ENCODE measurements around the gene NCOA7. TPM values are rescaled to one million over a fixed set of nuclear protein-coding genes. Genes with fewer than 3 reads are reported as not detected.
A peak's percentile ranks its signal among the peaks of the same experiment; 100 is the strongest.

NCOA7 gene
- total and polyA plus RNA-seq, 8 donors, result 7.4 to 66.7 (median 14.1) TPM

DNA sequence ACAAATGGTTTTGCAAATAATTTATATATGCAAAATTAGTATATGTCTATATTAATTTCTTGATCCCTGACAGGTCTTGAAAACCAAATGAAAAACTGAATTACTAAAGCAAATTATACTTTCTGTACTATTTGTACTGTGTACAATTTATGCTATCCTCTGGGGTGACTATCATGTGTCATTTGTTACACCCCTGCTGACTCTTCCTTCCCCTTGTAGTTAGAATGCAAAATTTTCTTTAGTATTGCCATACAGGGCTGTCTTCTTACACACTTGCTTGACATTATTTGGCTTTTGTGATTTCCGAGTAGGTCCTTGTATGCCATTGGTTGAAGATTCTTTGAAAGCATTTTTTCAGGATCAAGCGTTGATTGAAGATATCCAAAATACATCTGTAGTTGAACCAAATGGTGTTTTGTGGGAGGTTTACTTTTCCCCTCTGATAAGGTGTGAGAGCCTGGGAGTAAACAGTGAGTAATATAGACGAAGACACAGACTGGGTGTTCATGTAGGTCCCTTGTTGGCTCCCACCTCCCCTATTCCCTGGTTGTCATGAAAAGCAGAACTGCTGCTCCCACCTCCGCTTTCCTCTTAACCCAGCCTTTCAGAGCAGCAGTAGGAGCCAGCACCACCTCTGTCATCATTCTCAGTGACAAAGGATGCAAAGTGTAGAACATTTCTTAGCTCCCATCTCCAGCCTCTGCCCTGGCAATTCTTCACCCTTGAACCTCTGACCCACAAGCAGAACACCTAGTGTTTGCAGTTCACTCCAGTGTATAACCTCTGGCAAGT is 29.0 kb downstream of the NCOA7 start:
- ATAC-seq (peak; percentile 13 to 42 (median 24)), DNase-seq (no peak), FAIRE-seq (no peak)
- intact Hi-C loops (cut with DNase I), result no loop called here
- Histone ChIP-seq H3K4me3 (no peak overlapping the region), H3K27me3 (no peaks in the 10 kb centered on the region), H3K4me1 (peaks cover 54 to 85% (median 73%) of the 10 kb centered on the region in 3 donors), H3K9me3 (no peaks in the 10 kb centered on the region), H3K27ac (peak overlapping the region in 1 of 4 donors; percentile 74), H3K36me3 (no peaks in the 10 kb centered on the region)
- TF ChIP-seq, protein P1, sequence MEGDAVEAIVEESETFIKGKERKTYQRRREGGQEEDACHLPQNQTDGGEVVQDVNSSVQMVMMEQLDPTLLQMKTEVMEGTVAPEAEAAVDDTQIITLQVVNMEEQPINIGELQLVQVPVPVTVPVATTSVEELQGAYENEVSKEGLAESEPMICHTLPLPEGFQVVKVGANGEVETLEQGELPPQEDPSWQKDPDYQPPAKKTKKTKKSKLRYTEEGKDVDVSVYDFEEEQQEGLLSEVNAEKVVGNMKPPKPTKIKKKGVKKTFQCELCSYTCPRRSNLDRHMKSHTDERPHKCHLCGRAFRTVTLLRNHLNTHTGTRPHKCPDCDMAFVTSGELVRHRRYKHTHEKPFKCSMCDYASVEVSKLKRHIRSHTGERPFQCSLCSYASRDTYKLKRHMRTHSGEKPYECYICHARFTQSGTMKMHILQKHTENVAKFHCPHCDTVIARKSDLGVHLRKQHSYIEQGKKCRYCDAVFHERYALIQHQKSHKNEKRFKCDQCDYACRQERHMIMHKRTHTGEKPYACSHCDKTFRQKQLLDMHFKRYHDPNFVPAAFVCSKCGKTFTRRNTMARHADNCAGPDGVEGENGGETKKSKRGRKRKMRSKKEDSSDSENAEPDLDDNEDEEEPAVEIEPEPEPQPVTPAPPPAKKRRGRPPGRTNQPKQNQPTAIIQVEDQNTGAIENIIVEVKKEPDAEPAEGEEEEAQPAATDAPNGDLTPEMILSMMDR (IDR thresholded peaks at IDR 0.05), result no peak
- 52 to 61% methylated on average over 4 of the region's 4 CpGs for WGBS, 2 donors

DNA sequence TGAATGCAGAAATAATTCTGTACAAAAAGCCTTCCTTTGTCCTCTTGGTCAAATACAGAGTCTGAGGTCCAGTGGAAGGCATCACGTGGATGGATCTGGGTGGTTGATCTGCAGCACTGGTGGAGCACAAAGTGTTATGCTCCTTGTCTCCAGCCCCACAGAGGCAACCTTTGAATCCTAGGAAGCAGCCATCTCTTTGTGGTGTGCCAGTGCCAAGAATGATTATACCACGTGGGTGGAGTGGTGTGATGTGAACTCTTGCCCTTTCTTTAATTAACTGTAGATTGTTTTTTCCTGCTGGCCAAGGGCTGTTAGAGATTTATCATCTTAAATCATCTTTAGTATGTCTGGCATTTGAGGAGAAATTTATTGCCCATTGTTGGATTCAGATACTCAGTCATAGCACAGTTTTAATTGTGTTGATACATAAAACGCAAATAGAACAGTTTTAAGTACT is 31.1 kb downstream of the NCOA7 start:
- H3K27me3 ChIP-seq, result no peaks in the 10 kb centered on the region
- peak overlapping the region in 2 of 4 donors; percentile 16 to 22 for H3K27ac ChIP-seq
- no peak overlapping the region for H3K4me3 ChIP-seq
- TF ChIP-seq, protein P1 (IDR thresholded peaks at IDR 0.05), result no peak
- H3K4me1 ChIP-seq, result peaks cover 40 to 65% (median 54%) of the 10 kb centered on the region in 3 donors
- no peaks in the 10 kb centered on the region for H3K36me3 ChIP-seq
- DNase-seq, result peak in 2 of 6 donors; percentile 11 to 24
- intact Hi-C loops (cut with DNase I), result no loop called here
- peak; percentile 68 to 78 (median 69) for ATAC-seq
- FAIRE-seq, result no peak
- 25 to 29% methylated on average over 3 of the region's 3 CpGs for WGBS, 2 donors
- no peaks in the 10 kb centered on the region for H3K9me3 ChIP-seq

DNA sequence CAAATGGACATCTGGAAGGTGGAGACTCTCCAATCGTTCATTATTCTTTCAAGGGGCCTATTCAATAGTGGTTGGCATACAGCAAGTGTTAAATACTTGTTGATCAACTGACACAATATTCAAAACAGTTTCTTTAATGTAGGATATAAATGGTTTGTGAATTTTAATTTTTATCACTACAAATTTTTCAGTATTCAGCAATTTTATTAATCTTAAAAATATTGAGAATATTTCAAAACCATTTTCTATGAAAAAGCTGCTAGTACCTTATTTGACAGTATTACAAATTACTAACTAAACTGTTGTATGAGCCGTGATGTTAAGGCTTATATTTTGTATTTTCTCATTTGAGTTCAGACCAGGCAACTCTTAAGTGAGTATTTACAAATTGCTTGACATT is 32.4 kb downstream of the NCOA7 start:
- Histone ChIP-seq H3K4me3 (no peak overlapping the region), H3K9me3 (no peaks in the 10 kb centered on the region), H3K4me1 (peaks cover 40 to 52% (median 41%) of the 10 kb centered on the region in 3 donors), H3K27ac (peak overlapping the region in 2 of 4 donors; percentile 10 to 41), H3K36me3 (no peaks in the 10 kb centered on the region), H3K27me3 (no peaks in the 10 kb centered on the region)
- ATAC-seq (peak in 1 of 4 donors; percentile 8), DNase-seq (no peak), FAIRE-seq (peak; percentile 13)
- TF ChIP-seq, protein P1 (IDR thresholded peaks at IDR 0.05), result no peak
- 35 to 38% methylated on average over 2 of the region's 2 CpGs for WGBS, 2 donors
- intact Hi-C loops (cut with DNase I), result no loop called here

GRCh38 chr6:125824946-125825771 is 34.4 kb downstream of the NCOA7 start:
- DNase-seq, result no peak
- WGBS, 2 donors, result 92% methylated on average over 8 of the region's 8 CpGs
- no peak overlapping the region for H3K27ac ChIP-seq
- H3K4me1 ChIP-seq, result peaks cover 23 to 32% (median 27%) of the 10 kb centered on the region in 3 donors
- no peak for FAIRE-seq
- H3K9me3 ChIP-seq, result no peaks in the 10 kb centered on the region
- TF ChIP-seq, protein P1 (IDR thresholded peaks at IDR 0.05), result no peak
- intact Hi-C loops (cut with DNase I), result no loop called here
- no peaks in the 10 kb centered on the region for H3K27me3 ChIP-seq
- no peak for ATAC-seq
- no peak overlapping the region for H3K4me3 ChIP-seq
- no peaks in the 10 kb centered on the region for H3K36me3 ChIP-seq

Measured in pancreas (tissue), 10 donors.